ENCODE results near the gene ARL6. TPM values are rescaled to one million over a fixed set of nuclear protein-coding genes. Genes with fewer than 3 reads are reported as not detected.

Gene ARL6
- total and polyA plus RNA-seq, 7 donors, result 1.1 to 6.2 (median 1.8) TPM

DNA sequence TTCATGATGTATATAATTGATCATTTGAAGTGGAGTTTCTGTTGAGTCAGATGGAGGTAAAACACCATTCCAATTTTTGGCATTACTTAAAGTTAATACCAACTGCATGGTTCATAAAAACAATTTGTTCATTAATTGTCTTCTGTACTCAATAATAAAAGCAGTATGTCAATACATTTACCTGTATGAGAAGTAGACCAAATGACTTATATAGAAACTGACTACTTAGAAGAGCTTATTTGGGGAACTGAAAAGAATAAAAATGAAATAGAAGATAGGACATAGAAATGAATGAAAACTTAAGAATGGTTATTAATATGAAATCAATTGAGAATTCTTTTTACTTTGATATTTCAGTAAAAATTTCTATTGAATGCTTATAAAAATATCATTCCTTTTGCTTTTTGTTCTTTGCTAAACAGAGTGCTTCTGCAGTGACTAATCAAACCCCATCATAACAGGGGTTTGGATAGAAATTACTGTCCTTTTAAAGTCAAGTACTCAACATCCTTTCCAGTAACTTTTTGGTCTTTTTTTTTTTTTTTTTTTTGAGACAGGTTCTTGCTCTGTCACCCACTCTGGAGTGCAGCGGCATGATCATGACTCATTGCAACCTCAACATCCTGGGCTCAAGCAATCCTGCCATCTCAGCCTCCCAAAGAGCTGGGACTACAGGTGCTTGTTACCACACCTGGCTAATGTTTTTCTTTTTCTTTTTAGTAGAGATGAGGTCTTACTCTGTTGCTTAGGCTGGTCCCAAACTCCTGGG, 50.8 kb downstream of the ARL6 start:
- H3K9me3 ChIP-seq, result no peaks in the 10 kb centered on the region
- no peaks in the 10 kb centered on the region for H3K4me1 ChIP-seq
- intact Hi-C loops (cut with DNase I), result no loop called here
- TF ChIP-seq, protein P1, sequence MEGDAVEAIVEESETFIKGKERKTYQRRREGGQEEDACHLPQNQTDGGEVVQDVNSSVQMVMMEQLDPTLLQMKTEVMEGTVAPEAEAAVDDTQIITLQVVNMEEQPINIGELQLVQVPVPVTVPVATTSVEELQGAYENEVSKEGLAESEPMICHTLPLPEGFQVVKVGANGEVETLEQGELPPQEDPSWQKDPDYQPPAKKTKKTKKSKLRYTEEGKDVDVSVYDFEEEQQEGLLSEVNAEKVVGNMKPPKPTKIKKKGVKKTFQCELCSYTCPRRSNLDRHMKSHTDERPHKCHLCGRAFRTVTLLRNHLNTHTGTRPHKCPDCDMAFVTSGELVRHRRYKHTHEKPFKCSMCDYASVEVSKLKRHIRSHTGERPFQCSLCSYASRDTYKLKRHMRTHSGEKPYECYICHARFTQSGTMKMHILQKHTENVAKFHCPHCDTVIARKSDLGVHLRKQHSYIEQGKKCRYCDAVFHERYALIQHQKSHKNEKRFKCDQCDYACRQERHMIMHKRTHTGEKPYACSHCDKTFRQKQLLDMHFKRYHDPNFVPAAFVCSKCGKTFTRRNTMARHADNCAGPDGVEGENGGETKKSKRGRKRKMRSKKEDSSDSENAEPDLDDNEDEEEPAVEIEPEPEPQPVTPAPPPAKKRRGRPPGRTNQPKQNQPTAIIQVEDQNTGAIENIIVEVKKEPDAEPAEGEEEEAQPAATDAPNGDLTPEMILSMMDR (IDR thresholded peaks at IDR 0.05), result no peak
- ATAC-seq (no peak), DNase-seq (no peak)
- no peaks in the 10 kb centered on the region for H3K36me3 ChIP-seq (ENCODE audit: insufficient read depth in 1 of 2, low read depth in 1 of 2)
- no peak overlapping the region for H3K4me3 ChIP-seq
- 8 to 59% (median 58%) methylated on average over 1 of the region's 1 CpG for WGBS, 3 donors
- H3K27me3 ChIP-seq (ENCODE audit: insufficient read depth in 3 of 3, low read length in 2 of 3), result no peaks in the 10 kb centered on the region
- H3K27ac ChIP-seq, result no peak overlapping the region

DNA sequence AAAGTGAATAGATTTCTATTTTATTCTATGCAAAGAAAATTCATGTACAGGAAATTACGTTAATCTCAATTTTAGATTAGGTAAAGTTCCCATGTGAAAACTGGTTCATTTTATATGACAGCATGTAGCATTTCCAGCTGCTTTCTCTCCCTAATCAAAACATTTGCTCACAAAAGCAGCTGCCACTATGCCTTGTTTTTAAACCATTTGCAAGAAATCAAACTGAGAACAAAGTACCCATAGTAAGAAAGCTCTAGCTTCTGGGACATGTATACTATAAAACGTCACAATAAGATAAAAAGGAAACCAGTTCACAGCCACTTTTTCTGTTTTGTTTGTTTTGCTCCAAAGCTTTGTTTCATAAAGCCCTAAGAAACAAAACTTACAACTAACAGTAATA, 52.3 kb downstream of the ARL6 start:
- H3K4me3 ChIP-seq, result no peak overlapping the region
- no peaks in the 10 kb centered on the region for H3K27me3 ChIP-seq (ENCODE audit: insufficient read depth in 3 of 3, low read length in 2 of 3)
- H3K4me1 ChIP-seq, result no peaks in the 10 kb centered on the region
- TF ChIP-seq, protein P1 (IDR thresholded peaks at IDR 0.05), result no peak
- H3K36me3 ChIP-seq (ENCODE audit: insufficient read depth in 1 of 2, low read depth in 1 of 2), result no peaks in the 10 kb centered on the region
- DNase-seq (no peak), ATAC-seq (no peak)
- 76 to 82% (median 80%) methylated on average over 2 of the region's 2 CpGs for WGBS, 3 donors
- H3K27ac ChIP-seq, result no peak overlapping the region
- intact Hi-C loops (cut with DNase I), result no loop called here
- H3K9me3 ChIP-seq, result no peaks in the 10 kb centered on the region

GRCh38 chr3:97817965-97818364, 53.4 kb downstream of the ARL6 start:
- Histone ChIP-seq H3K27me3 (ENCODE audit: insufficient read depth in 3 of 3, low read length in 2 of 3) (no peaks in the 10 kb centered on the region), H3K4me1 (no peaks in the 10 kb centered on the region), H3K9me3 (no peaks in the 10 kb centered on the region), H3K36me3 (ENCODE audit: insufficient read depth in 1 of 2, low read depth in 1 of 2) (no peaks in the 10 kb centered on the region), H3K27ac (no peak overlapping the region), H3K4me3 (no peak overlapping the region)
- ATAC-seq (no peak), DNase-seq (no peak)
- WGBS, 3 donors, result 49 to 55% (median 54%) methylated on average over 3 of the region's 3 CpGs
- intact Hi-C loops (cut with DNase I), result no loop called here
- TF ChIP-seq, protein P1 (IDR thresholded peaks at IDR 0.05), result no peak

GRCh38 chr3:97820780-97821179, 56.2 kb downstream of the ARL6 start:
- TF ChIP-seq, protein P1 (IDR thresholded peaks at IDR 0.05), result no peak
- 93 to 95% (median 93%) methylated on average over 5 of the region's 5 CpGs for WGBS, 3 donors
- H3K36me3 ChIP-seq (ENCODE audit: insufficient read depth in 1 of 2, low read depth in 1 of 2), result no peaks in the 10 kb centered on the region
- ATAC-seq (no peak), DNase-seq (no peak)
- peak overlapping the region; percentile 88 for H3K4me3 ChIP-seq
- intact Hi-C loops (cut with DNase I), result loop anchor here in 1 of 2 donors (5.0 kb wide), 2 partner anchors 42 to 157 kb away; no protein-coding TSS in a partner anchor
- peaks cover 21% of the 10 kb centered on the region for H3K4me1 ChIP-seq
- H3K27ac ChIP-seq, result no peak overlapping the region
- H3K9me3 ChIP-seq, result no peaks in the 10 kb centered on the region
- no peaks in the 10 kb centered on the region for H3K27me3 ChIP-seq (ENCODE audit: insufficient read depth in 3 of 3, low read length in 2 of 3)

Measured in psoas muscle (tissue), 8 donors.